DND-41 (cell line): ENCODE measurements around the gene HOXD9.

Experiments used
- ATAC-seq: fragments of 200-7000 bp; cut with Tn5 transposase; 3 replicates; pipeline ENCODE4 v1.9.1; 2021; ENCODE audit warnings: low read depth; ENCODE audit not compliant: insufficient read depth
- DNase-seq: peaks from one replicate; pipeline ENCODE4 v3.0.0-alpha.2; 2020
- H2AFZ ChIP-seq: 2 replicates; pipeline ENCODE4 v1.6.0; 2012; ENCODE audit warnings: low read depth, low read length
- H3K27ac ChIP-seq: 2 replicates; pipeline ENCODE4 v1.5.1; 2012; ENCODE audit warnings: low read length, inconsistent platforms
- H3K27me3 ChIP-seq: fragments of 200-600 bp; sonication (generic); 2 replicates; pipeline ENCODE4 v1.6.0; 2012; ENCODE audit warnings: low read length, mild to moderate bottlenecking, inconsistent platforms; ENCODE audit not compliant: insufficient read depth, poor library complexity
- H3K36me3 ChIP-seq: 2 replicates; pipeline ENCODE4 v1.5.1; 2012; ENCODE audit warnings: low read length, inconsistent platforms; ENCODE audit not compliant: insufficient read depth
- H3K4me1 ChIP-seq: 2 replicates; pipeline ENCODE4 v1.5.1; 2012; ENCODE audit warnings: mild to moderate bottlenecking, low read length; ENCODE audit not compliant: insufficient read depth
- H3K4me2 ChIP-seq: 2 replicates; pipeline ENCODE4 v1.6.0; 2012; ENCODE audit warnings: mild to moderate bottlenecking, moderate library complexity, low read length, inconsistent platforms; ENCODE audit not compliant: insufficient read depth
- H3K4me3 ChIP-seq, 2 experiments: fragments of 200-600 bp in 1 of 2; shearing (Covaris generic) in 1 of 2; 2 replicates each; pipeline ENCODE4 v1.5.1; 2012 to 2016; ENCODE audit warnings: inconsistent platforms in 2 of 2, low read length in 2 of 2, mild to moderate bottlenecking in 2 of 2, low read depth in 1 of 2, moderate library complexity in 1 of 2
- H3K79me2 ChIP-seq: 2 replicates; pipeline ENCODE4 v1.6.0; 2012; ENCODE audit warnings: low read length, inconsistent platforms; ENCODE audit not compliant: insufficient read depth
- H3K9ac ChIP-seq: 2 replicates; pipeline ENCODE4 v1.6.0; 2012; ENCODE audit warnings: low read depth, mild to moderate bottlenecking, inconsistent platforms, low read length, moderate library complexity
- H3K9me3 ChIP-seq: 2 replicates; pipeline ENCODE4 v1.5.1; 2012; ENCODE audit warnings: low read length, moderate library complexity, mild to moderate bottlenecking, inconsistent platforms; ENCODE audit not compliant: insufficient read depth, severe bottlenecking
- H4K20me1 ChIP-seq: 2 replicates; pipeline ENCODE4 v1.6.0; 2012; ENCODE audit warnings: low read length; ENCODE audit not compliant: insufficient read depth
- CTCF ChIP-seq: IDR thresholded peaks from 2 replicates; pipeline ENCODE4 v1.5.1; 2012; ENCODE audit warnings: borderline replicate concordance, low read length, moderate library complexity, mild to moderate bottlenecking; ENCODE audit not compliant: poor library complexity, severe bottlenecking; ENCODE audit errors: extremely low read depth
- EZH2 ChIP-seq: IDR thresholded peaks from 3 replicates; pipeline ENCODE4 v1.6.1; 2012; ENCODE audit warnings: borderline replicate concordance, low read depth, mild to moderate bottlenecking, moderate library complexity, low read length, inconsistent platforms; ENCODE audit not compliant: severe bottlenecking

HOXD9 gene

GRCh38 chr2:176137906-176138305 lies 15.4 kb downstream of the HOXD9 start:
- Histone ChIP-seq H3K4me1 (peaks cover 12% of the 10 kb centered on the region), H3K4me2 (no peak overlapping the region), H4K20me1 (no peaks in the 10 kb centered on the region), H3K9ac (no peak overlapping the region), H3K79me2 (no peaks in the 10 kb centered on the region), H3K9me3 (no peaks in the 10 kb centered on the region), H3K27ac (no peak overlapping the region), H3K27me3 (peaks cover 6% of the 10 kb centered on the region), H3K4me3 (no peak overlapping the region), H2AFZ (no peak overlapping the region), H3K36me3 (no peaks in the 10 kb centered on the region)
- DNase-seq (no peak), ATAC-seq (no peak)
- TF ChIP-seq CTCF: no peak
- no peak for TF ChIP-seq EZH2

GRCh38 chr2:176138526-176138922 lies 16.0 kb downstream of the HOXD9 start:
- H3K4me2 ChIP-seq: no peak overlapping the region
- H3K9ac ChIP-seq: no peak overlapping the region
- no peak overlapping the region for H3K4me3 ChIP-seq
- H3K36me3 ChIP-seq: no peaks in the 10 kb centered on the region
- no peak for DNase-seq
- H3K27me3 ChIP-seq: peaks cover 2% of the 10 kb centered on the region
- no peak overlapping the region for H3K27ac ChIP-seq
- no peak overlapping the region for H2AFZ ChIP-seq
- H4K20me1 ChIP-seq: no peaks in the 10 kb centered on the region
- no peak for ATAC-seq
- TF ChIP-seq EZH2 (no peak), CTCF (no peak)
- no peaks in the 10 kb centered on the region for H3K9me3 ChIP-seq
- H3K79me2 ChIP-seq: no peaks in the 10 kb centered on the region
- peaks cover 12% of the 10 kb centered on the region for H3K4me1 ChIP-seq

GRCh38 chr2:176138923-176139660 lies 16.6 kb downstream of the HOXD9 start:
- Histone ChIP-seq H3K27ac (no peak overlapping the region), H3K27me3 (no peaks in the 10 kb centered on the region), H3K36me3 (no peaks in the 10 kb centered on the region), H3K9me3 (no peaks in the 10 kb centered on the region), H2AFZ (no peak overlapping the region), H4K20me1 (no peaks in the 10 kb centered on the region), H3K4me2 (no peak overlapping the region), H3K4me3 (no peak overlapping the region), H3K4me1 (peaks cover 12% of the 10 kb centered on the region), H3K79me2 (no peaks in the 10 kb centered on the region), H3K9ac (no peak overlapping the region)
- ATAC-seq (no peak), DNase-seq (no peak)
- no peak for TF ChIP-seq EZH2
- no peak for TF ChIP-seq CTCF
